IMR-90 (cell line): Measurements from ENCODE around the gene FAM83G. TPM values are rescaled to one million over a fixed set of nuclear protein-coding genes. Genes with fewer than 3 reads are reported as not detected.

ENCODE experiments used
- ATAC-seq: fragments of 200-7000 bp; cut with Tn5 transposase; 2 replicates; pipeline ENCODE4 v1.9.1; 2020; ENCODE audit warnings: low read depth, mild to moderate bottlenecking, moderate library complexity
- BruUV-seq: library from RNA; stranded (reverse); fragments of 400-500 nt; replicated peaks from 2 replicates; lab custom pipeline; 2021; lab: Mats Ljungman, UMichigan
- CTCF ChIA-PET: fragments of 300-600 bp; formaldehyde crosslinking; extraction: SDS; loops from one replicate; lab custom pipeline; 2021; ENCODE audit warnings: antibody characterized with exemption; lab: Yijun Ruan, JAX
- POLR2A ChIA-PET: fragments of 300-600 bp; sonication (Branson Sonifier 250); formaldehyde crosslinking; loops from one replicate; lab custom pipeline; 2022; ENCODE audit warnings: antibody characterized with exemption; ENCODE audit not compliant: unreplicated experiment; lab: Charles Lee
- DNase-seq: peaks from one replicate; pipeline ENCODE4 v3.0.0; 2013
- H2AFZ ChIP-seq: replicated peaks from 2 replicates; pipeline ENCODE3; 2013; ENCODE audit warnings: low read length, mild to moderate bottlenecking; ENCODE audit not compliant: poor library complexity
- H2AK5ac ChIP-seq: 2 replicates; pipeline ENCODE4 v1.6.1; 2013; ENCODE audit warnings: low read depth, low read length, inconsistent platforms
- H2AK9ac ChIP-seq: replicated peaks from 2 replicates; pipeline ENCODE3; 2013; ENCODE audit warnings: mild to moderate bottlenecking, low read depth, low read length, moderate library complexity; ENCODE audit not compliant: poor library complexity
- H2BK120ac ChIP-seq: 2 replicates; pipeline ENCODE4 v1.6.1; 2013; ENCODE audit warnings: low read depth, low read length, inconsistent platforms
- H2BK15ac ChIP-seq: 3 replicates; pipeline ENCODE4 v1.6.1; 2013; ENCODE audit warnings: low read depth, low read length, inconsistent platforms
- H2BK20ac ChIP-seq: 2 replicates; pipeline ENCODE4 v1.6.1; 2013; ENCODE audit warnings: low read depth, mild to moderate bottlenecking, inconsistent platforms, low read length, moderate library complexity
- H2BK5ac ChIP-seq: 2 replicates; pipeline ENCODE4 v1.6.1; 2013; ENCODE audit warnings: mild to moderate bottlenecking, low read depth, low read length, inconsistent platforms; ENCODE audit not compliant: poor library complexity, severe bottlenecking
- H3K14ac ChIP-seq: replicated peaks from 2 replicates; pipeline ENCODE4 v1.6.1; 2013; ENCODE audit warnings: low read depth, low read length, inconsistent platforms
- H3K18ac ChIP-seq: 2 replicates; pipeline ENCODE4 v1.6.1; 2013; ENCODE audit warnings: low read depth, low read length, control low read depth
- H3K23ac ChIP-seq: 2 replicates; pipeline ENCODE4 v1.6.1; 2013; ENCODE audit warnings: low read depth, low read length, inconsistent platforms
- H3K27ac ChIP-seq: 2 replicates; pipeline ENCODE4 v1.5.1; 2013; ENCODE audit warnings: mild to moderate bottlenecking, control low read depth, low read length; ENCODE audit not compliant: insufficient read depth
- H3K27me3 ChIP-seq: 2 replicates; pipeline ENCODE4 v1.6.1; 2013; ENCODE audit warnings: low read length; ENCODE audit not compliant: control insufficient read depth, insufficient read depth
- H3K36me3 ChIP-seq: 2 replicates; pipeline ENCODE4 v1.6.1; 2013; ENCODE audit warnings: low read length, mixed read lengths; ENCODE audit not compliant: control insufficient read depth, insufficient read depth
- H3K4ac ChIP-seq: 2 replicates; pipeline ENCODE4 v1.6.1; 2013; ENCODE audit warnings: low read depth, low read length, inconsistent platforms
- H3K4me1 ChIP-seq: 2 replicates; pipeline ENCODE4 v1.6.1; 2013; ENCODE audit warnings: low read length, mixed read lengths; ENCODE audit not compliant: control insufficient read depth, insufficient read depth
- H3K4me2 ChIP-seq: 2 replicates; pipeline ENCODE4 v1.6.1; 2013; ENCODE audit warnings: low read depth, mild to moderate bottlenecking, control low read depth, low read length, moderate library complexity
- H3K4me3 ChIP-seq: 2 replicates; pipeline ENCODE4 v1.5.1; 2013; ENCODE audit warnings: low read depth, mild to moderate bottlenecking, control low read depth, low read length, moderate library complexity; ENCODE audit not compliant: insufficient read depth
- H3K56ac ChIP-seq: 2 replicates; pipeline ENCODE4 v1.6.1; 2013; ENCODE audit warnings: low read length, inconsistent platforms; ENCODE audit not compliant: insufficient read depth; ENCODE audit errors: extremely low read depth
- H3K79me1 ChIP-seq, 2 experiments: 2 replicates each; pipeline ENCODE4 v1.6.1; 2013; ENCODE audit warnings: low read length in 2 of 2, inconsistent platforms in 1 of 2, low read depth in 1 of 2
- H3K9ac ChIP-seq: 2 replicates; pipeline ENCODE4 v1.6.1; 2013; ENCODE audit warnings: low read depth, low read length, control low read depth
- H3K9me1 ChIP-seq: 2 replicates; pipeline ENCODE4 v1.6.1; 2013; ENCODE audit warnings: low read length, inconsistent platforms; ENCODE audit not compliant: insufficient read depth
- H3K9me3 ChIP-seq: 2 replicates; pipeline ENCODE4 v1.6.1; 2013; ENCODE audit warnings: low read length; ENCODE audit not compliant: control insufficient read depth, insufficient read depth
- H4K20me1 ChIP-seq: 2 replicates; pipeline ENCODE4 v1.6.1; 2013; ENCODE audit warnings: low read length, inconsistent platforms; ENCODE audit not compliant: insufficient read depth
- H4K5ac ChIP-seq: 2 replicates; pipeline ENCODE4 v1.6.1; 2013; ENCODE audit warnings: mild to moderate bottlenecking, low read depth, low read length, control low read depth
- H4K8ac ChIP-seq, 2 experiments: 2 replicates each; pipeline ENCODE4 v1.6.1; 2013; ENCODE audit warnings: low read depth in 2 of 2, low read length in 2 of 2, control low read depth in 1 of 2, inconsistent platforms in 1 of 2
- H4K91ac ChIP-seq: 2 replicates; pipeline ENCODE4 v1.6.1; 2013; ENCODE audit warnings: low read depth, low read length, inconsistent platforms; ENCODE audit not compliant: insufficient read depth
- BHLHE40 ChIP-seq: fragments of 150-350 bp; IDR thresholded peaks from 2 replicates; pipeline ENCODE4 v1.6.1; 2016; ENCODE audit warnings: mild to moderate bottlenecking, low read depth, low read length
- CEBPB ChIP-seq: IDR thresholded peaks from 2 replicates; pipeline ENCODE4 v1.6.1; 2012; ENCODE audit warnings: low read depth, low read length, improper control_type of control experiment
- CHD1 ChIP-seq: IDR thresholded peaks from 2 replicates; pipeline ENCODE4 v1.6.1; 2012; ENCODE audit warnings: low read depth, low read length, improper control_type of control experiment
- CTCF ChIP-seq: conservative IDR thresholded peaks from 2 replicates; pipeline ENCODE4 v1.5.1; 2012; ENCODE audit warnings: mild to moderate bottlenecking, low read depth, low read length, improper control_type of control experiment
- ELK1 ChIP-seq: fragments of 150-350 bp; IDR thresholded peaks from 2 replicates; pipeline ENCODE4 v1.6.1; 2016; ENCODE audit warnings: low read depth, mild to moderate bottlenecking, low read length, moderate library complexity, borderline replicate concordance
- FOS ChIP-seq: fragments of 150-350 bp; IDR thresholded peaks from 2 replicates; pipeline ENCODE4 v1.6.1; 2016; ENCODE audit warnings: low read depth, low read length
- MAFK ChIP-seq: IDR thresholded peaks from 2 replicates; pipeline ENCODE4 v1.6.1; 2012; ENCODE audit warnings: low read depth, low read length, improper control_type of control experiment
- MAZ ChIP-seq: IDR thresholded peaks from 2 replicates; pipeline ENCODE4 v1.6.1; 2012; ENCODE audit warnings: low read depth, mild to moderate bottlenecking, low read length, improper control_type of control experiment, moderate library complexity, borderline replicate concordance
- MXI1 ChIP-seq: IDR thresholded peaks from 2 replicates; pipeline ENCODE4 v1.6.1; 2012; ENCODE audit warnings: low read depth, mild to moderate bottlenecking, low read length, moderate library complexity, borderline replicate concordance
- NFE2L2 ChIP-seq: fragments of 150-350 bp; IDR thresholded peaks from 2 replicates; pipeline ENCODE4 v1.6.1; 2016; ENCODE audit warnings: low read depth, mild to moderate bottlenecking, low read length
- POLR2A ChIP-seq: IDR thresholded peaks from 2 replicates; pipeline ENCODE4 v1.6.1; 2012; ENCODE audit warnings: mild to moderate bottlenecking, low read depth, low read length
- RAD21 ChIP-seq: IDR thresholded peaks from 2 replicates; pipeline ENCODE4 v1.6.1; 2012; ENCODE audit warnings: low read length, improper control_type of control experiment
- RFX5 ChIP-seq: IDR thresholded peaks from 2 replicates; pipeline ENCODE4 v1.8.0; 2012; ENCODE audit warnings: low read depth, mild to moderate bottlenecking, low read length, moderate library complexity
- SMC3 ChIP-seq: fragments of 150-350 bp; IDR thresholded peaks from 2 replicates; pipeline ENCODE4 v1.6.1; 2016; ENCODE audit warnings: low read depth, mild to moderate bottlenecking, antibody characterized with exemption, low read length, moderate library complexity
- USF2 ChIP-seq: fragments of 150-350 bp; IDR thresholded peaks from 2 replicates; pipeline ENCODE4 v1.6.1; 2017; ENCODE audit warnings: mild to moderate bottlenecking, antibody characterized with exemption, low read length, low read depth
- WGBS, 2 experiments: methylation state at CpG; one replicate each; pipeline versions ENCODE4 v1.1.5 to v1.1.7; 2013; ENCODE audit warnings: missing lambda C conversion rate in 2 of 2; ENCODE audit not compliant: insufficient read length in 1 of 2; ENCODE audit errors: extremely low coverage in 2 of 2; 5-methylcytosine and 5-hydroxymethylcytosine counted together
- dilution Hi-C: fragments of 300-500 bp; cut with HindIII; formaldehyde crosslinking; loops from one replicate; pipeline ENCODE4 v1.14.3; 2018; ENCODE audit warnings: low sequenced_read_pairs; ENCODE audit not compliant: unreplicated experiment
- in situ Hi-C: fragments of 300-500 bp; cut with MboI; formaldehyde crosslinking; loops from 3 replicates; pipeline ENCODE4 v1.14.3; 2019; ENCODE audit warnings: low sequenced_read_pairs, inconsistent platforms, mixed read lengths
- intact Hi-C: fragments of 100-400 bp; cut with micrococcal nuclease; formaldehyde crosslinking; loops from 2 replicates; pipeline ENCODE4 v1.10.0; 2022
- polyA plus RNA-seq, 3 experiments: library from polyadenylated mRNA; depleted of rRNA; stranded (reverse); fragments of >200 nt; gene quantifications; 2 replicates each; pipeline ENCODE4 v1.2.3, GENCODE V29; 2012; ENCODE audit warnings: low replicate concordance in 1 of 3
- total RNA-seq: library from RNA; depleted of rRNA; stranded (reverse); fragments of >200 nt; gene quantifications from 2 replicates; pipeline ENCODE4 v1.2.3, GENCODE V29; 2012

FAM83G gene
- total and polyA plus RNA-seq, 2 of the 4 experiments (the other 2 are of a cell fraction), result 9.5 to 12.6 TPM

- ChIA-PET CTCF (no interaction called here), POLR2A (interaction anchor here (0.7 kb wide), 1 partner anchor 27 kb away, joined by 3 read pairs; no protein-coding TSS in a partner anchor)
- intact Hi-C loops, result no loop called here
- H4K5ac ChIP-seq, result no peak overlapping the region
- DNase-seq, result peak; percentile 40
- no peak overlapping the region for H3K14ac ChIP-seq
- no peak overlapping the region for H3K18ac ChIP-seq
- no peak overlapping the region for H4K8ac ChIP-seq
- dilution Hi-C loops, result no loop called here
- BruUV-seq, result no TSS peak
- H2AK9ac ChIP-seq, result no peak overlapping the region
- no peak overlapping the region for H3K27ac ChIP-seq
- no peak overlapping the region for H3K4ac ChIP-seq
- no peak overlapping the region for H2BK15ac ChIP-seq
- H3K9ac ChIP-seq, result no peak overlapping the region
- H3K4me2 ChIP-seq, result no peak overlapping the region
- H2BK20ac ChIP-seq, result no peak overlapping the region
- peaks cover 9% of the 10 kb centered on the region for H3K9me1 ChIP-seq
- H2AK5ac ChIP-seq, result no peak overlapping the region
- H3K9me3 ChIP-seq, result no peaks in the 10 kb centered on the region
- peak overlapping the region; percentile 48 for H2AFZ ChIP-seq
- in situ Hi-C loops, result no loop called here
- H3K36me3 ChIP-seq, result peaks cover 53% of the 10 kb centered on the region
- no peaks in the 10 kb centered on the region for H4K20me1 ChIP-seq
- no peak overlapping the region for H2BK120ac ChIP-seq
- ATAC-seq, result no peak
- whole genome bisulfite sequencing, 2 experiments, result 78% methylated on average over 5 of the region's 10 CpGs; no CpG with 5 or more reads in 1 of the 2 experiments
- no peaks in the 10 kb centered on the region for H3K27me3 ChIP-seq
- H3K4me3 ChIP-seq, result no peak overlapping the region
- H3K79me1 ChIP-seq, result peaks cover 18 to 28% of the 10 kb centered on the region in 2 experiments
- no peak overlapping the region for H4K91ac ChIP-seq
- H3K56ac ChIP-seq, result no peak overlapping the region
- H2BK5ac ChIP-seq, result no peak overlapping the region
- no peak overlapping the region for H3K23ac ChIP-seq
- H3K4me1 ChIP-seq, result no peaks in the 10 kb centered on the region
- TF ChIP-seq CHD1 (no peak), MAZ (no peak), POLR2A (no peak), CEBPB (no peak), USF2 (no peak), RAD21 (no peak), MXI1 (no peak), MAFK (no peak), BHLHE40 (no peak), CTCF (no peak), FOS (no peak), NFE2L2 (no peak), ELK1 (no peak), RFX5 (no peak), SMC3 (no peak)
These were observed 30.0 kb downstream of the FAM83G start for GRCh38 chr17:18974407-18975149.
